K562 (cell line): Measurements from ENCODE around the gene ABHD8. TPM values are rescaled to one million over a fixed set of nuclear protein-coding genes. Genes with fewer than 3 reads are reported as not detected.

ENCODE experiments used
- CBFA2T3 ChIP-seq: fragments of 450-650 bp; IDR thresholded peaks from 2 replicates; pipeline ENCODE4 v1.6.1; 2017
- CBFB ChIP-seq: sonication (generic); formaldehyde crosslinking; IDR thresholded peaks from 2 replicates; pipeline ENCODE4 v1.4.0; 2020; ENCODE audit warnings: mild to moderate bottlenecking, missing genetic modification reagents
- CREB1 ChIP-seq, 2 experiments: sonication (generic) in 1 of 2; formaldehyde crosslinking in 1 of 2; IDR thresholded peaks; 2 replicates each; pipeline versions ENCODE4 v1.6.1 to v1.8.0; 2012 to 2022; ENCODE audit warnings: inconsistent platforms in 1 of 2, mild to moderate bottlenecking in 1 of 2, missing genetic modification reagents in 1 of 2, moderate library complexity in 1 of 2
- HINFP ChIP-seq: fragments of 450-650 bp; conservative IDR thresholded peaks from 2 replicates; pipeline ENCODE4 v1.6.1; 2016; ENCODE audit warnings: missing genetic modification characterization, low read depth, mild to moderate bottlenecking, control low read depth, missing compliant biosample characterization
- HNRNPLL ChIP-seq: fragments of 200-400 bp; formaldehyde crosslinking; IDR thresholded peaks from 2 replicates; pipeline ENCODE4 v1.6.1; 2017; ENCODE audit warnings: low read length, low read depth, mild to moderate bottlenecking; ENCODE audit not compliant: poor library complexity, severe bottlenecking
- KAT2B ChIP-seq: IDR thresholded peaks from one replicate; pipeline ENCODE4 v1.6.1; 2012; ENCODE audit warnings: low read depth, mild to moderate bottlenecking, control low read depth, inconsistent platforms, low read length, moderate library complexity
- PBX2 ChIP-seq, 2 experiments: IDR thresholded peaks in 1 of 2; conservative IDR thresholded peaks in 1 of 2; 2 replicates each; pipeline ENCODE4 v1.6.1; 2016; ENCODE audit warnings: low read depth in 2 of 2, mild to moderate bottlenecking in 1 of 2, missing compliant biosample characterization in 1 of 2, missing genetic modification characterization in 1 of 2, moderate library complexity in 1 of 2
- PHF8 ChIP-seq: fragments of 200-600 bp; sonication (generic); IDR thresholded peaks from 2 replicates; pipeline ENCODE4 v1.6.1; 2012; ENCODE audit warnings: mixed run types, mild to moderate bottlenecking, inconsistent platforms, low read length, moderate library complexity, borderline replicate concordance
- POLR2AphosphoS2 ChIP-seq: IDR thresholded peaks from 2 replicates; pipeline ENCODE4 v1.6.1; 2012; ENCODE audit warnings: low read length, improper control_type of control experiment
- SIX5 ChIP-seq, 2 experiments: IDR thresholded peaks; 2 replicates each; pipeline ENCODE4 v1.6.1; 2011; ENCODE audit warnings: low read length in 2 of 2, borderline replicate concordance in 1 of 2, low read depth in 1 of 2, mild to moderate bottlenecking in 1 of 2, moderate library complexity in 1 of 2; ENCODE audit not compliant: insufficient read depth in 1 of 2
- SMAD2 ChIP-seq: fragments of 150-350 bp; IDR thresholded peaks from 2 replicates; pipeline ENCODE4 v1.6.1; 2014; ENCODE audit warnings: low read depth, mild to moderate bottlenecking, low read length
- SNIP1 ChIP-seq: fragments of 450-650 bp; IDR thresholded peaks from 2 replicates; pipeline ENCODE4 v1.7.1; 2017; ENCODE audit warnings: low read depth, mild to moderate bottlenecking
- TCF3 ChIP-seq: sonication (generic); formaldehyde crosslinking; IDR thresholded peaks from 2 replicates; pipeline ENCODE4 v1.4.0; 2020; ENCODE audit warnings: mild to moderate bottlenecking, missing genetic modification reagents
- TEAD4 ChIP-seq, 2 experiments: sonication (generic) in 1 of 2; formaldehyde crosslinking in 1 of 2; IDR thresholded peaks; 2 replicates each; pipeline versions ENCODE4 v1.6.1 to v1.8.0; 2012 to 2022; ENCODE audit warnings: borderline replicate concordance in 1 of 2, inconsistent platforms in 1 of 2, low read length in 1 of 2, mild to moderate bottlenecking in 1 of 2, missing genetic modification reagents in 1 of 2
- XRCC4 ChIP-seq: IDR thresholded peaks from one replicate; pipeline ENCODE4 v1.6.1; 2011; ENCODE audit not compliant: insufficient read depth, insufficient read length; ENCODE audit errors: extremely low read depth
- ZBTB11 ChIP-seq, 3 experiments: fragments of 200-800 bp in 1 of 3; fragments of 250-450 bp in 1 of 3; fragments of 450-650 bp in 1 of 3; sonication (Bioruptor Pico) in 1 of 3; sonication (Bioruptor generic) in 1 of 3; formaldehyde crosslinking in 1 of 3; IDR thresholded peaks; 2 replicates each; pipeline versions ENCODE4 v1.6.1 to v1.8.0; 2016 to 2022; ENCODE audit warnings: mild to moderate bottlenecking in 2 of 3, missing genetic modification characterization in 2 of 3, missing compliant biosample characterization in 1 of 3, moderate library complexity in 1 of 3
- ZBTB7A ChIP-seq: IDR thresholded peaks from 2 replicates; pipeline ENCODE4 v1.6.1; 2011; ENCODE audit warnings: low read depth, mild to moderate bottlenecking, low read length, moderate library complexity, borderline replicate concordance; ENCODE audit not compliant: control insufficient read depth
- polyA plus RNA-seq, 8 experiments: library from polyadenylated mRNA; depleted of rRNA in 4 of 8; stranded (reverse) in 5 of 8; unstranded in 3 of 8; fragments of >200 nt; fragmentation: Nextera tagmentation in 2 of 8; fragmentation: Illumina TruSeq in 1 of 8; extraction: Ambion mirVana in 2 of 8; extraction: Trizol in 1 of 8; gene quantifications; 2 replicates each; pipeline versions ENCODE4 v1.2.1 to v1.2.3, GENCODE V29; 2011 to 2014; ENCODE audit warnings: inconsistent platforms in 1 of 8, missing spikeins in 1 of 8
- total RNA-seq, 7 experiments: library from RNA; depleted of rRNA in 6 of 7; stranded (reverse); fragments of >200 nt in 6 of 7; fragmentation: Illumina TruSeq in 2 of 7; extraction: Trizol in 2 of 7; gene quantifications; 2 replicates each; pipeline versions ENCODE4 v1.2.1 to v1.2.3, GENCODE V29; 2011 to 2021; ENCODE audit warnings: low replicate concordance in 1 of 7

The ABHD8 gene
- total and polyA plus RNA-seq, 9 of the 15 experiments (the other 6 are each of a cell fraction or from before 2014, with no cell fraction given): 0.04 to 6.6 (median 2.0) TPM; not detected in 1

- TF ChIP-seq CBFB (no peak), ZBTB11 (CRISPR knock-in tag; IDR thresholded peaks at IDR 0.05) (peak in 1 of 3 experiments; percentile 93; a peak in 2 of 6 replicates), ZBTB7A (no peak), TCF3 (CRISPR knock-in tag) (no peak), HINFP (tag) (0 out of 2 replicates have a peak, but pooled peaks have one; percentile 32), CBFA2T3 (no peak), POLR2AphosphoS2 (0 out of 2 replicates have a peak, but pooled peaks have one; percentile 53), XRCC4 (no peak), PBX2 (CRISPR knock-in tag; IDR thresholded peaks at IDR 0.05; ENCODE audit: low read depth) (no peak), PBX2 (tag; conservative IDR thresholded peaks at IDR 0.05; ENCODE audit: low read depth) (no peak), SMAD2 (no peak), CREB1 (IDR thresholded peaks at IDR 0.05) (peak; percentile 81), CREB1 (CRISPR knock-in tag; IDR thresholded peaks at IDR 0.05) (peak; percentile 82), SIX5 (IDR thresholded peaks at IDR 0.05; ENCODE audit: borderline replicate concordance in 1 of 2, insufficient read depth in 1 of 2, low read depth in 1 of 2, low read length in 2 of 2) (peak; percentile 85 to 91), KAT2B (no peak), SNIP1 (no peak), PHF8 (peak; percentile 85), HNRNPLL (no peak), TEAD4 (IDR thresholded peaks at IDR 0.05; ENCODE audit: low read length) (peak; percentile 17; the same call in 1 of the 2 replicates), TEAD4 (CRISPR knock-in tag; IDR thresholded peaks at IDR 0.05; ENCODE audit: borderline replicate concordance) (no peak)
Observed at GRCh38 chr19:17266975-17267788, 36.0 kb downstream of the ABHD8 start, which contains the start of gene BABAM1 (continued).
